Measurements from ENCODE around the gene SRSF2.
"Not testable (repeated sequence)": the region's sequence is repeated elsewhere in the genome, so short reads cannot be mapped to it uniquely, and the experiment has no call there.

SRSF2 gene

DNA sequence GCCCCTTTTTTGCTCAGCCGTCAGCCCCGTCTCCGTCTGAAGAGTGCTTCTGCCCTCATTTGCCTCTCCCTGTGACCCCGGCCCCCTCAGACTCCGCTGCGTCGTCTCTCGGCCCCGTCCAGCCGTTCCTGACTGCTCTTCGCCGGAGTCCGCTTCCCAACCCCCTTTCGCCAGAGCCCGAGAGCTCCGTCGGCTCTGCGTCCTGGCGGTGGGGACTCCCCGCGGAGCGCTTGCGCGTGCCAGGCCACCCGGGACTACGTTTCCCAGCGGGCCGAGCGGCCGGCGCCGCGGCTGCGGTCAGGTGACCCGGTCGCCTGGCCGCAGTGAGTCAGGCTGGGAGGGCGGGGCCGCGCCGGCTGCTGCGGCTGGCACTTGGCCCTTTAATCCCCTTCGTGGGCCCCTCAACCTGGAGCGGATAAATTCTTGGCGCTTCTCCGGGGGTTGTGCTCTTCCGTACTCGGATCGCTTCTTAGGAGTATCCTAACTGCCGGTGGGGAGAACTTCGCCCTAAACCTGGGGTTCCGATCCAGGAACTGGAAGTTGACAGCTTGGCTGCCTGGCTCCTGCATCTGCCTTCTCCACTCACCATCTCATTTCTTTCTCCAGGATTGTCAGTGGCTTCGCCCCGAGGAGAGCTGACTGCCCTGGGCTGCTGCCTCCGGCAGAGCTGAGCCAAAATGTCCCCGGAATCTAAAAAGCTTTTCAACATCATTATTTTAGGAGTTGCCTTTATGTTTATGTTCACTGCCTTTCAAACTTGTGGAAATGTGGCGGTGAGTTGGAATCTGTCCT lies 741 bp upstream of the SRSF2 start, which contains the start of gene MFSD11:
Gene MFSD11 (plus strand): TSS at position 444 of the 792 bp plus-strand sequence. CDS start 234 bp downstream, at position 678.
- DNase-seq: peak; percentile 97

- peak; percentile 61 for DNase-seq
These were observed 616 bp downstream of the SRSF2 start for GRCh38 chr17:76736349-76737081.

DNA sequence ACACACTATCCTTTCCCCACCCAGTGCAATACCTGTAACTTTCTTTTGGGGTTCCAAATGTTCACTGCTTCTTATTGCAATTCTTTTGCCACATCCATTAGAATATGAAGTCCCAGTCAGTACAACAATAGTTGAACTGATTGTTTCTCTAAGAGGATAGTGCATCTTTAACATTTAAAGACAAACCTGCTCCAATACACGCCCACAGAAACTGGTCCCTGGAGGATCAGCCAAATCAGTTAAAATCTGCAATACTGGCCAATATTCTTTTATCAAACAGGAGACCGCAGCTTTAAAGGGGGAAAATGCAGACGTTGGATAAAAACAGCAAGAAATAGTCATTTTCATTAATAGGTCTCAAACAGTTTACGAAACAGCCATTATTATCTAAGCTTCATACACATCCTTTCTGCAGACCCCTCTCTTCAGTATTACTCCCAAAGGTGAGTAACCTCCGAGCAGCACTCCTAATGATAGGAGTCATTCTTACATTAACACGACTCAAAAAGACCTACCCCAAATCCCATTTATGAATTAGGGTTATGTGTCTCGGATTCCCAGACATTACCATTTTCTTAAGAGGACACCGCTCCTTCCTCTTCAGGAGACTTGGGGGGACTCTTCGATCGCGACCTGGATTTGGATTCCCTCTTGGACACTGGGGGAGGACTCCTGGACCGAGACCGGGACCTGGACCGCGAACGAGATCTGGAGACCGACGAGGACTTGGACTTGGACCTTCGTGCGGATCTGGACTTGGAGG lies 1.4 kb downstream of the SRSF2 start:
- DNase-seq: no peak

DNA sequence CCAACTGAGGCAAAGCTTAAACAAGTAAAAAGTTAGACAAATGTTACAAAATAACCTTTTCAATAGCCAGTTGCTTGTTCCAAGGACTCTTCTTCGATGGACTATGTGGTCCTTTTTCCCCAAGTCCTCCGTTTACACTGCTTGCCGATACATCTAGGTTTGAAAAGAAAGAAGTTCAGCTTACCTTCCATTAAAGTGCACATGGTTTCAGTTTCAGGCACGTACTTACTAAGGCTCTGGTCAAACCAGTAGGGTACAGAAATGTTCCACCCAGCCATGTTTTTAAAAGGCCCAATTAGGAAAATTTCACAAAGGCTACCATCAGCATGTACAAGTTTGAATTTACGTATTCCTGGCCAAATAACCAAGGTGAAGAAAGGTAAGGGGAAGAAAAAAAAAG lies 2.1 kb downstream of the SRSF2 start:
- DNase-seq: no peak

- DNase-seq: no peak
These were observed 2.9 kb downstream of the SRSF2 start for GRCh38 chr17:76734080-76734840.

DNA sequence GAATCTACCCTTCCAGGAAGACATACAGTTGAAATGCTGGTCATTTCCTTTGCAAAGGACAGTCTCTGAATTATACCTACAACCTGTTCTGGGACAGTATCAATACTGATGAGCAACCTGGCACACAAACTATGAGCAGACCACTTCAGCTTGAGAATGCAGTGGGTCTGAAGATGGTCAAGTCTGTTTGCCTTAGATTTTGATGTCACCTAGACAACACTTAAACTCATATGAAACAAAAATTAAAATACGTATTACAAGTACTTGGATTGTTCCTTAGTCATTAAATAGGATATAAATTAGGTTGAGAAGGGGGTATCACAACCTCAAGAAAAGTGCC lies 3.5 kb downstream of the SRSF2 start:
- DNase-seq: no peak

- DNase-seq: no peak
These were observed 4.2 kb downstream of the SRSF2 start for GRCh38 chr17:76732734-76733617.

GRCh38 chr17:76731800-76732733 lies 5.1 kb downstream of the SRSF2 start:
- DNase-seq: not testable (repeated sequence)

GRCh38 chr17:76727745-76728456 lies 9.2 kb downstream of the SRSF2 start:
- DNase-seq: no peak

GRCh38 chr17:76726776-76727718 lies 10.1 kb downstream of the SRSF2 start, which contains the start of gene METTL23:
TSS of gene METTL23 (plus strand) at chr17:76726839. CDS start at chr17:76729711, 2,872 bp downstream.
- peak; percentile 53 for DNase-seq

- DNase-seq: peak; percentile 96
These were observed 10.8 kb downstream of the SRSF2 start, which contains the start of gene JMJD6 for GRCh38 chr17:76726231-76726775. TSS of gene JMJD6 (minus strand) at chr17:76726606. CDS start at chr17:76726475, 131 bp downstream.

DNA sequence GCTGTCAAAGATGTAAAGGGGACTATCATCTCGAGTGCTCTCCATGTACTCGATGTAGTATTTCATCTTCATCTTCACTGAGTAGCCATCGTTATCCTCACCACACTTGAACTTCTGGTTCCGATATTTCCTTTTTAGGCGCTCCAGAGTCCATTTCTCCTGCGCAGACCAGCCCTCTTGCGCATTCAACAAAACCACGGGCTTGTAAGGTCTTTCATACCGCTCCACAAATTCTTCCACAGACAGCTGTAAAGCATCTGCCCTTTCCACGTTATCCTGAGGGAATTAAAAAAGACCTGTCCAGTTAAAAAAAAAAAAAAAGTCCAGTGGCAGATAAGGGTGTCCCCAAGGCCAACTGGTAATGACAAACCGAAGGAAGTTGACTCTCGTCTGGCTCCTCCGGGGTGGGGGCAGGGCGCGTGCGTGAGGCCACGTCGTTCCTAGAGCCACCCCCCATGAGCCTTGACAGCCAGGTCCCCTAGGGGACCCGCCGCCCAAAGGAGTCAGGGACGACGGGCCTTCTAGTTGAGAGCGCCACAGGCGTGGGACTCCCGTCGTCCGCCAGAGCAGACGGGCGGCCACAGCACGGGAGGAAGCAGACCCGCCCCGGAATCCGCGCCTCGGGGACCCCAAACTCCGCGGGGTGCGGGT lies 11.4 kb downstream of the SRSF2 start:
- DNase-seq: no peak

DNA sequence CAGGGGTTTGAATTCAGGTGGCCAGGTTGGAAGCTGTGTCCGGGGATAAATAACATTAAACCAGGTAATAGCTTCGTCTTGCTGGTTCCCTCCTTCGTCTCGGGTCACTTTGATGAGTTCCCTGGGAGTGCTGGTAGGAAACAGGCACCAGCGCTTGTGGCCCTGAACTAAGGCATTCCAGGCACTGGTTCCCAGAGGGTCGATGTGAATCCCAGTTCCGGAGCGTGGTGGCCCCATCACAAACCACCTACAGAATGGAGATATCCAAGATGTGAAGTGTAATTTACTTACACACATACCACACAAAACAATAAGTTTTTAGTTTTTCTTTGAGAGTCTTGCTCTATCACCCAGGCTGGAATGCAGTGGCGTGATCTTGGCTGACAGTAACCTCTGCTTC lies 13.3 kb downstream of the SRSF2 start:
- no peak for DNase-seq

- not testable (repeated sequence) for DNase-seq
These were observed 14.2 kb downstream of the SRSF2 start for GRCh38 chr17:76722977-76723376.

- DNase-seq: no peak
These were observed 14.9 kb downstream of the SRSF2 start for GRCh38 chr17:76722279-76722678.

GRCh38 chr17:76721463-76721862 lies 15.7 kb downstream of the SRSF2 start:
- no peak for DNase-seq

GRCh38 chr17:76720941-76721340 lies 16.2 kb downstream of the SRSF2 start:
- no peak for DNase-seq
